Right renal pelvis (tissue), 4 donors: ENCODE data around the gene OOEP. TPM values are rescaled to one million over a fixed set of nuclear protein-coding genes. Genes with fewer than 3 reads are reported as not detected.
"Not testable (repeated sequence)": the region's sequence is repeated elsewhere in the genome, so short reads cannot be mapped to it uniquely, and the experiment has no call there.

Experiments used
- DNase-seq, 4 donors: peaks; one replicate each; pipeline ENCODE4 v3.0.0-alpha.2; 2013; ENCODE audit warnings: low read depth in 4 of 4, low spot score in 3 of 4, missing footprints in 1 of 4
- polyA plus RNA-seq, 4 donors: library from polyadenylated mRNA; unstranded; fragments of 120-200 nt; gene quantifications; one replicate each; pipeline ENCODE4 v1.2.1, GENCODE V29; 2013; ENCODE audit not compliant: insufficient read length in 4 of 4

OOEP gene
- polyA plus RNA-seq: under 1 TPM in 2 of 4 donors, not detected in 2; 0.31 to 0.38 TPM

DNA sequence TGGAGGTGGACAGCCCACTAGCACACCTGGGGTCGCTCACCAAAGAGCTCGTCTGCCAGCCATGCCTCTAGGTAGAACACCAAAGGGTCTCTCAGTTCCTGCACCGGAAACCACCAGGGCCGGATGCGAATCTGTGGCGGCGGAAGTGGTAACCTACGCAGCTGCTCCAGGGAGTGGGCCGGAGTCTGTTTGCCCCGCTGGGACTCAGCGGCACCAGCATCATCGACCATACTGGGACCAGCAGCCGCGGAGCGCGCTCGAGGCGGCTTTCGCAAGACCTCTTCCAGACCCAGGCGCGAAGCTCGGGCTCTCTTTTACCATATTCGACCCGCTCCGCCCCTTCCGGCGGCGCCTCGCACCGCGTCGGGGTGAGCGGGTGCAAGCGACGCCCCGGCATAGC, at the start of gene OOEP:
OOEP (minus strand) TSS at position 335 of the 400 bp plus-strand sequence; CDS start at position 230, 105 bp downstream.
- DNase-seq: no peak

DNA sequence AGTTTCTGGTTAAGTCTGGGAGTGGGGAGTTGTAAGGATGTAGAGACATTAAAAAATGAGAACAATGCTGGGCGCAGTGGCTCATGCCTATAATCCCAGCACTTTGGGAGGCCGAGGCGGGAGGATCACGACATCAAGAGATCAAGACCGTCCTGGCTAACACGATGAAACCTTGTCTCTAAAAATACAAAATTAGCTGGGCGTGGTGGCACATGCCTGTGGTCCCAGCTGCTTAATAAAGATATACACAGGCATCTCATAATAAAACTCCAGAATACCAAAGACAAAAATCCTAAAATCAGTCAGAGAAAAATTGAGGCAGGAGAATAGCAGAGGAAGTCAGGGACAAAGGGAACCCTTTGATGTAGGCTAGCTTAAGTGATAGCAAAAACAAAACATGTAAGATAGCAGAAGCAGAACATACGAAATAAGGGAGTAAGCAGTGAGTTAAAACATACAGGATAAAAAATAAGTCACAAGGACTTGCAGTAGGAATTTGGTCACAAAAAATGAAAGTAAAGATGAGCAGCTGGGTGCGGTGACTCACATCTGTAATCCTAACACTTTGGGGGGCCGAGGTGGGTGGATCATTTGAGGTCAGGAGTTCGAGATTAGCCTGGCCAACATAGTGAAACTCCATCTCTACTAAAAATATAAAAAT, 48.5 kb upstream of the OOEP start:
- no peak for DNase-seq

DNA sequence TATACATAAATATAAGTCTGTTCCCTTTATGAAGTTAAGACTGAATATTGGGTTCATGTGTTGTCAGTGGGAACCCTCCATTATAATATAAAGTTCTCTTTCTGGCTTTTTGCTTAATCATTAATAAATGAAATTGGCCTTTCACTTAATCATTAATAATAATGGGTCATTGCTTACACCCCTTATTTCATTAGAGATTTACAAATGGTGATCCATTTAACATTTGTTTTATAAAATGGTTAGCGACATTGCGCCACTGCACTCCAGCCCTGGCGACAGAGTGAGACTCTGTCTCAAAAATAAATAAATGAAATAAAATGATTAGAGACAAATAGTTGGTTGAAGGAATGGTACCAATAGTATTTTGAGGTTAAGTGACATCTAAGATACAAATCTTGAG, 43.4 kb upstream of the OOEP start:
- no peak for DNase-seq

DNA sequence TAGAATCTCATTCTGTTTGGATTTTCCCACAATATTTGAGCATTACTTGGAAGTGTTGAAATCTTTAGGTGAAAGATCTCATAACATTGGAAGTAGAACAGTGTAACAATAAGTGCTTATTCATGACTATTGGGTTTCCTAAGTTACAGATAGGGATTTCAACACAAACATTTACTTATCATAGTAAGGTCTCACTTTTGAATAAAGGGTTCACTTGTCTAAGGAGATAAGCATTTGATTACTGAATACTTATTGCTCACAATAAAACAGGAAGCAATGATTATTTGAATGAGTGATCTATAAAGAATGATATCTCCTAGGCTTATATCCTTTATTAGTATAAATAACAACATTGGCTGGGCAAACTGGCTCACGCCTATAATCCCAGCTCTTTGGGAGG, 39.7 kb upstream of the OOEP start:
- DNase-seq: no peak

DNA sequence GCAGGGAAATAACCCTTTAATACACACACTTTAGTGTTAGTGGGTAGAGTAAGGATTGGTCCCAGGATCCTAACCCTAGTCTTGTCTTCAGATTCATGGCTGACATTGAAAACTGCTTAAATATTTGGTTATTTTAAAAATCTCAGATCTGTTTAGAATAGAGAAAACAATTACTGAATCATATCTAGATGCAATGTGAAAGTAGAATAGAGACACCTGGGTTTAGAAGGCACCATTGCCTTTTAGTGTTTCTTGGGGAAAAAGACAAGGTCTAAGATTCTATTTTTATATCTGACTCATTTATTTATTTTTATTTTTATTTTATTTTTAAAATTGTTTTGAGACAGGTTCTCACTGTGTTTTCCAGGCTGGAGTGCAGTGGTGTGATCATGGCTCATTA, 31.0 kb upstream of the OOEP start:
- DNase-seq: no peak

DNA sequence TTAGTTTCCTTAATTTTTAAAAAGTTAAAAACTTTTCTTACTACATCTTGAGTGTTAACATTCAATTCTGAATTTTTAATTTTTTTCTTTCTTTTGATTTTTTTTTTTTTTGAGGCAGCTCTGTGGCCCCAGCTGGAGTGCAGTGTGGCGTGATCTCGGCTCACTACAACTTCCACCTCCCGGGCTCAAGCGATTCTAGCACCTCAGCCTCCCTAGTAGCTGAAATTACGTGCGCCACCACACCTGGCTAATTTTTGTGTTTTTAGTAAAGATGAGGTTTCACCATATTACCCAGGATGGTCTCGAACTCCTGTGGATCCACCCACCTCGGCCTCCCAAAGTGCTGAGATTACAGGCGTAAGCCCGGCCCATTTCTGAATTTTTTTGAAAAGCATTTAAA, 26.2 kb upstream of the OOEP start:
- DNase-seq: no peak

DNA sequence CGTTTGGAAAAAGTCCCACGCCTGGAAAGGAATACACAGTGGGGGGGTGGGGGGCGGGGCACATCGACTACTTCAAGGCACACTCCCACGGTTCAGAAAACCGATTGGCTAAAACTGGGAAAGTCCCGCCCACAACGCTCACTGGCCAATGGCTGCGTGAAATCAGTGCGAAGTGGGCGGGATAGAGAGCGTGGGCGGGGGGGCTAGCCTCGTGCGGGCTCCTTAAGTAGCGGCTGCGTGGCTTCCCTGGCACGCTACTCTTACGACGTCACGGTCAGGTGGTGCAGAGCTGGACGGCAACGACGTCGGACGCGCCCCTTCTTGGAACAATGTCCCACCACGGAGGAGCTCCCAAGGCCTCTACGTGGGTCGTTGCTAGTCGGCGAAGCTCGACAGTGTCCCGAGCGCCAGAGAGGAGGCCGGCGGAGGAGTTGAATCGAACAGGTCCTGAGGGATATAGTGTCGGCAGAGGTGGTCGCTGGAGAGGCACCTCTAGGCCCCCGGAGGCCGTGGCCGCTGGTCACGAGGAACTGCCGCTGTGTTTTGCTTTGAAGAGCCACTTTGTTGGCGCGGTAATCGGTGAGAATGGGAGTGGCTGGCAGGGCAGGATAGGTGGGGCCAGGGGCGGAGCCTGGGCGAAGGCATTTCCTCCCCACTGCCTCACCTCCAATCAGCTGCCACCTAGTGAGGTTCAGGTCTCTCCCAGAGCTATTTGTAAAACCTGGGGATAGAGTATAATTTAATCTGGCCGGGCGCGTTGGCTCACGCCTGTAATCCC, 25.1 kb upstream of the OOEP start, which contains the start of gene DDX43:
DDX43 (plus strand) TSS at position 252 of the 778 bp plus-strand sequence; CDS start at position 330, 78 bp downstream.
- DNase-seq: no peak

DNA sequence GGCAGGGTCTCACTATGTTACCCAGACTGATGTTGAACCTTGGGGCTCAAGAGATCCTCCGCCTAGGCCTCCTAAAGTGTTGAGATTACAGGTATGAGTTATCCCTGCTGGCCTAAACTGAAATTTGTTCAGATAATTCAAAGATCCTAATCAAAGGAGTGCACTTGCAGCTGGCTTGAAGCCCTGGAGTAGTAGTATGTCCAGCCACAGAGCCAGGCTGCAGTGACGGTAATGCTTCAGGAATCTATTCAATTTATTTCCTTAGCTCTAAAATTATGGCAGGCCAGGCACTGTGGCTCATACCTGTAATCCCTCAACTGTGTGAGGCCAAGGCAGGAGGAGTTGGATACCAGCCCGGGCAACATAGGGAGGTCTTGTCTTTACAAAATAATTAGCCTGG, 23.6 kb upstream of the OOEP start:
- DNase-seq: no peak

DNA sequence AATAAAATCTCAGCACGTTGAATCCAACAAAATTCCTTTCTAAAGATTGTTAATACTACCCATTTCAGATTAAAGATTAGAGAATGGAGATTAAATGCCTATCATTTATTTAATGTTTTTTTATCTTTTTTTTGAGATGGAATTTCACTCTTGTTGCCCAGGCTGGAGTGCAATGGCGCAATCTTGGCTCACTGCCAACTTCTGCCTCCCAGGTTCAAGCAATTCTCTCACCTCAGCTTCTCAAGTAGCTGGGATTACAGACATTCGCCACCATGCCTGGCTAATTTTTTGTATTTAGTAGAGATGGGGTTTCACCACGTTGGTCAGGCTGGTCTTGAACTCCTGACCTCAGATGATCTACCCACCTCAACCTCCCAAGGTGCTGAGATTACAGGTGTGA, 22.5 kb upstream of the OOEP start:
- not testable (repeated sequence) for DNase-seq

DNA sequence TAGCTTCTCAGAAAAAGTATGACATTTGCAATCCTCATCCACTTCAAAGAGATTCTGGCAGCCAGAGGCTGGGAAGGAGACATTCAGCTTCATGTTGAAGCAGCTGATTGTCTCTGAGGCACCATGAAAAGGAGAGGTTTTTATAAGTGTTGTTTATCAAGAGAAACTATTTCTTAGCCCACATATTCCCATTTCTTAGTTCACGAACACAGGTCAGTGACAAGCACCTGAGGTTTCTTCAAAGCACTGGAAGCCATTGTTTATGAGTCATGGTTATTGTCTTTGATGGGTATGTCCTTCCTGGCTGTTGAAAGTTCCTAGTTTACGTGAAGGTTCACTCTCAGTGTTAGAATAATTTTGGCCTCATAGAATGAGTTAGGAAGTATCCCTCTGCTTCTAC, 22.0 kb upstream of the OOEP start:
- no peak for DNase-seq

DNA sequence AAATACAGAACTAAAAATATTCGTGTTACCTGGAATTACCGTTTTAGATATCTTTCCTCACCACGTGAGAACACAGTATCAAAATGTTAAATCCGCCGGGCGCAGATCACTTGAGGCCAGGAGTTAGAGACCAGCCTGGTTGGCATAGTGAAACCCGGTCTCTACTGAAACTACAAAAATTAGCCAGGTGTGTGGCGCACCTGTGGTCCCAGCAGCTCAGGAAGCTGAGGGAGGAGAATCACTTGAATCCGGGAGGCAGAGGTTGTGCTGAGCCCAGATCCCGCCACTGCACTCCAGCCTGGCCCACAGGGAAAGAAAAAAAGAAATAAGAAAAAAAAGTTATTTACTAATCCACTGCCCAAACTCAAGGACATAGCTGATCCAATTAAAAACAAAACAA, 20.2 kb upstream of the OOEP start:
- no peak for DNase-seq

DNA sequence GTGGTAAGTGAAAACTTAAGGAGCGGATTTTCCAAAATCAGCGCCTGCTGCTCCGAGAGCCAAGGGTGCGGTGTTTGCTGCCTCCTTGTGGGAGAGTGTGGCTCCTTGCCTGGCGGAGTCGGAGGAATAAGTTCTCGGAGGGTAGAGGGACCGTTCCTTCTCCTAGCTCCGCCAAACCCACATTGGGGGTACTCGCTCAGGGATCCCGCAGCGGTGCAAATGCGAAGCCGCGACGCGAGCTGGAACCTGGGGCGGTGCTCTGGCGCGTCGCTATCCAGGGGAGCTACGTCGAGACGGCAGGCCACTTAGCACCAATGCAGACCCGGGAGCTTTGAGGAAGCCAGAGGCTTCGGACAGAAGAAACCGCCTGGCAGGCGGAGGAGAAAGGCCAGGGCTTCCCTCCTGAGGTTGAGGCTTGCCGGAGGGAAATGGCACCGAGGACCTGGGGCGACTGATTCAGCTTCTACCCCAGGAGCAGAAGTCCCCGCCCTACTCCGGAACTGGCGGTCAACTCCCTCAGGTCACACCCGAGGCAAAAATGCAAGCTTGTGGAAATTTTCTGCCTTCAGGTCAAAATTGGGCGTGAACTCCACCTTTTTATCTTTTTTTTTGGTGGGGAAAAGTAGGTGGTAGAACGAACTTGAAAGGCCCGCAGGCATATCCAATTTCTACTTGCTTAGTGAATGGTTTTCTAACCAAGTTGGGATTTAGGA, 19.3 kb upstream of the OOEP start:
- peak; percentile 25 to 34 (median 28) for DNase-seq

DNA sequence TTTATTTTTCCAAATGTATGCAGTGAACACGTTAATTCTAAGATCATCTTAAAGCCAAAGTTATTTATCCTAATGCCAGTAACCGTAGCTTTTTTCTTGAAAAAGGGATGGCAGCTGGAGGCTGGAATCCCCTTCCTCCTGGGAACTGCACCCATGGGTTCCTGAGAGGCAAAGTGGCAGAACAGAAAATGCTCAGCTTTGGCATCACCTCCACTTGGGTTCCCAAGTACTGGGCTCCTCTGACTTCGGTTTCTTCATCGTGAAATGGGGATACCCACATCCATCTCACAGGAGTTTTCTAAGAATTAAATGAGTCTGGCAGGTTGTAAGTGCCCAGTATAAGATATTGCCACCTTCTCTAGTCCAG, 18.7 kb upstream of the OOEP start:
- no peak for DNase-seq

DNA sequence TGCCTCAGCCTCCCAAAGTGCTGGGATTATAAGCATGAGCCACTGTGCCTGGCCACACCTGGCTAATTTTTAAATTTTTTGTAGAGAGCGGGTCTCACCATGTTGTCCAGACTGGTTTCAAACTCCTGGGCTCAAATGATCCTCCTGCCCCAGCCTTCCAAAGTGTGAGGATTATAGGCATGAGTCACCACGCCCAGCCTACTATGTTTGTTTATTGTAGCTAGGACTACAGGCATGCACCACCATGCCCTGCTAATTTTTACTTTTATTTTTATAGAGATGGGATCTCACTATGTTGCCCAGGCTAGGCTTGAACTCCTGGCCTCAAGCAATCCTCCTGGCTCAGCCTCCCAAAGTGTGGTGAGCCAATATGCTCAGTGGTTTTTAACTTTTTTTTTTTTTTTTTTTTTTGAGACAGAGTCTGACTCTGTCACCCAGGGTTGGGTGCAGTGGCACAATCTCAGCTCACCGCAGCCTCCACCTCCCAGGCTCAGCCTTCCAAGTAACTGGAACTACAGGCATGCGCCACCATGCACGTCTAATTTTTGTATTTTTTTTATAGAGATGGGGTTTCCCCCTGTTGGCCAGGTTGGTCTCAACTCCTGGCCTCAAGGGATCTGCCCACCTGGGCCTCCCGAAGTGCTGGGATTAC, 12.9 kb upstream of the OOEP start:
- no peak for DNase-seq

DNA sequence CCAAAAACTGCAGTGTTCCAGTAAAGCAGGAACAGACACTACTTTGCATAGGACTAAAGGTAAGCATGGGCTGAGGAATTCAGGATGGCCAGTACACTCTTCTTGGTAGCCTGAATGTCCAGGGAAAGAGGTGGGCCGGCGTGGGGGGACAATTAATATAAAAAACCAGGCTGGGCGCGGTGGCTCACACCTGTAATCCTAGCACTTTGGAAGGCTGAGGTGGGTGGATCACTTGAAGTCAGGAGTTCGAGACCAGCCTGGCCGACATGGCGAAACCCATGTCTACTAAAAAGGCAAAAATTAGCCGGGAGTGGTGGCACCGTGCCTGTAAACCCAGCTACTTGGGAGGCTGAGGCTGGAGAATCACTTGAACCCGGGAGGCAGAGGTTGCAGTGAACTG, 11.8 kb upstream of the OOEP start:
- DNase-seq: not testable (repeated sequence)

DNA sequence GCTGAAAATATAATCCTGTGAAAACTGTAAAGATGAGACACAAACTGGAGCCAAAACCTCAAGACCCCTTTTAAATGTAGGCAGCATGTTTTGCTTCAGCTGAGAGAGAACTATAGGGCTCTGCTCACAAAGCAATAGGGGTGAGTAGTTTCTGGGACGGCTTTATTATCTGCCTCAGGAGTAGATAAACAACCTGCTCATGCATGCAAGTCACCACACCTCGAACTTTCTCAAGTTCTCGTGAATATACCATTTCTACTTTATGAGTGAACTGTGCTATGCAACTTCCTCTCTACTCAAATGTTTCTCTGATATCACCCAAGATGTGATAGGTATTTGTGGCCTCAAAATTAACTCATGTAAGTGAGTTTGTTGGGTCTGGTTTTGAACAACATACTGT, 7.5 kb upstream of the OOEP start:
- no peak for DNase-seq

DNA sequence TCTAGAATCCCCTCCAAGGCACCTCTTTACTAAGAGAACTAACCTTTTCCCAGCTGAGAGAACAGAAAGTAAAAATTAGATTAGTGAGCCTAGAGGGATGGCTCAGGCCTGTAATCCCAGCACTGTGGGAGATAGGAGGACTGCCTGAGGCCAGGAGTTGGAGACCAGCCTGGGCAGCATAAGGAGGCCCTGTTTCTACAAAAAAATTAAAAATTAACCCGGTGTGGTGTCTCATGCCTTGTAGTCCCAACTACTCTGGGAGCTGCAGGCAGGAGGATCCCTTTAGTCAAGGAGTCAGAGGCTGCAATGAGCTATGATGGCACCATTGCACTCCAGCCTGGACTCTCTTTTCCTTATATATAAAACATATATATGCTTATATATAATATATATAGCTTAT, 5.5 kb upstream of the OOEP start:
- DNase-seq: no peak

DNA sequence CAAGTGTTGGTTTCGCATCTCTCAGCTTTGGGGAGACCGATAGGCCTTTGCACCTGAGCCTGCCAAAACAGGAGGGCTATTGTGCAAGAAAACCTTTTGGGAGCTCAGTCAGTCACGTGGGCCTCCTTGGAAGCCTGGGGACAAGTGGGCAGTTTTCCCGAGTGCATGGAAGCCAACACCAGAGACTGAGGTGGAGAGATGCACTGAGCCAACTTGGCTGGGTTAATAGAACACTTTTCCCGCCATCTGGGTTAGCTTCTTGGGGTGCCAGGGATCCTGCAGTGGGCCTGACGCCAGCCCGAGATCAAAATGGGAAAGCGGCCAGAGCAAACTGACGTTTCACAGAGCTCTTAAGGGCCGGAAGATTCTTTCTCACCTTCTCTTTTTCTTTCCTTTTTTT, 2.8 kb upstream of the OOEP start:
- no peak for DNase-seq

DNA sequence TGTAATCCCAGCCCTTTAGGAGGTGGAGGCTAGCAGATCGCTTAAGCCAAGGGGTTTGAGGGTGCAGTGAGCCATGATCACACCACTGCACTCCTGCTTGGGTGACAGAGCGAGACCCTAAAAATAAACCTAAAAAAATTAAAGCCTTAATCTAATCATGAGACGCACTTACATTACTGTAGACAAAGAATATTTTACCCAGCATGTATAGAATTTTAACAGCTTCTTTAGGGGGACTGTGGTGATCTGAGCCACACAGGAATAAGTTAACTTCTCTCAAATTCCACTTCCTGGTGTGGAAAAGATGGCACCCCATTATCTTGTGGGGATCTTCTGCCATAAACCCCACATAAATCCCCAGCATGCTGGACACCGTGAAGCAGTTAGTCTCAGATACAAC, 2.3 kb upstream of the OOEP start:
- no peak for DNase-seq

DNA sequence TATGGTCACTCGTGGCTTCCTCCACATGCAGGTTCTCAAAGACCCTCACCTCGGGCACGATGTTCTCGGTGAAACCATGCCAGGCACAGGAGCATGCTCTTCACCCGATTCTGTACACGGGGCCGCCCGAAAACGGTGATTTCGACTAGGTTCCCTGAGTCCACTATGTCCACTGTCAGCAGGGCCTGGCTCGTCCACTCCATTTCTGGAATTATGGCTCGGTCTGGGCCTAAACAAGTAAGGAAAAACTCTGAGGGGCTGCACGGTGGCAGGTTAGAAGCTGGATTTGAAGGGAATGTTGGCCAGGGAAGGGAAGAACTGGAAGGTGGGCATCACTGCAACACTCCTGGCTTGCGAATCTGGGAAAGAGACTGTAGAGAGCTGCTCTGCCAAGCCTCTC, 540 bp downstream of the OOEP start:
- DNase-seq: no peak

DNA sequence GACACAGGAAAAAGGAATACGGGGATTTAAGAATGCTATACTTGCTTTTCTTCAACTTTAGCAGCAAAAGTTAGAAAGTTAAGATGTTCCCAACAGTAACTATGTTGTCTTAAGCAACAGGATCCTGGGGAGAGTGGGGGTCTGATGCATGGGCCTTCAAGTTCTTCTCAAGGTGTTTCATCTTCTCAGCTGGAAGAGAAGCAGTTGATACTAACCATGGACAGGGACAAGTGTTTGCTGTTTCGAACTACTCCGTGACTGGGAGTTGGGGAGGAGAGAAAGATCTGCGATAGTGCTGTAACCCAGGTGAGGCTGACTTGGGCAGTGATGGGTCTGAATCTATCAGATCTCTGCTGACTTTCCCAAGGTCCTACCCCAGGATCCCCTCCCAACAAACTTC, 1.0 kb downstream of the OOEP start:
- no peak for DNase-seq
